CD1c-positive myeloid dendritic cell (primary cell): ENCODE measurements around the gene SDHD.
"Not testable (repeated sequence)": the region's sequence is repeated elsewhere in the genome, so short reads cannot be mapped to it uniquely, and the experiment has no call there.

Experiments used
- DNase-seq: peaks from one replicate; pipeline ENCODE4 v3.0.0-alpha.2; 2016; ENCODE audit errors: extremely low spot score

The SDHD gene

GRCh38 chr11:112086422-112087191 is at the start of gene SDHD, which contains the start of gene TIMM8B:
SDHD (plus strand) TSS chr11:112086873; CDS start chr11:112086908, 35 bp downstream.
TIMM8B (minus strand) TSS chr11:112086756; CDS start chr11:112086723, 33 bp downstream.
- peak; percentile 99 for DNase-seq

GRCh38 chr11:112037527-112037926 is 49.1 kb upstream of the SDHD start:
- DNase-seq: no peak

- DNase-seq: no peak
These were observed 44.3 kb upstream of the SDHD start for GRCh38 chr11:112042161-112042960.

DNA sequence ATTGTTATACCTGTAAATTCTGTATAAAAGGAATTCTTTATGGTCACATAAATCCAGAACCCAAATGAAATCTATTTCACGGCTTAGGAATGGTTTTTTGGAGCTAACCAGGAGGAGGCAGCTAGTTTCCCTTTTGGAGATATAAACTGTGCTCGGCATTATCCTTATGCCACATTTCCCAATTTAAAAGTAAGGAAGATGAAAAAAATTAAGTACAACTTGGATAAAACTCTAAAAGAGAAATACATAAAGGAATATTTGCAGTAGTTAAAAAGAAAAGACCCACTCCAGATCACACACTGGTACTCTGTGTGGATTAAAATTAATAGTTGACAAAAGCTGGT is 43.7 kb upstream of the SDHD start:
- DNase-seq: no peak

DNA sequence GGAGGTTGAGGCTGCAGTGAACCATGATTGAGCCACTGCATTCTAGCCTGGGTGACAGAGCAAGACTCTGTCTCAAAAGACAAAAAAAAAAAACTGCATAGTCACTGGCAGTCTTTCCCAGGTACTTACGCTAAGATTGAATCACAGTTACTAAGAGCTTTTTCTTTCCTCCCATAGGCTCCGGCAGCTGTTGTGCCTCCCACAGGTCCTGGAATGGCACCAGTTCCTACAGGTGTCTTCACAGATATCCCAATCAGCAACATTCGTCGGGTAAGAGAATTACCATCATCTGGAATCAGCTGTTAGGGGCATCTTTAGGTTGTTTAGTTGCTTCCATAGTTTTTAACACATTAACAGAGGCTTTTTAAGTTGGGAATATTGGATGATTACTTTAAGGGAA is 41.7 kb upstream of the SDHD start:
- DNase-seq: no peak

DNA sequence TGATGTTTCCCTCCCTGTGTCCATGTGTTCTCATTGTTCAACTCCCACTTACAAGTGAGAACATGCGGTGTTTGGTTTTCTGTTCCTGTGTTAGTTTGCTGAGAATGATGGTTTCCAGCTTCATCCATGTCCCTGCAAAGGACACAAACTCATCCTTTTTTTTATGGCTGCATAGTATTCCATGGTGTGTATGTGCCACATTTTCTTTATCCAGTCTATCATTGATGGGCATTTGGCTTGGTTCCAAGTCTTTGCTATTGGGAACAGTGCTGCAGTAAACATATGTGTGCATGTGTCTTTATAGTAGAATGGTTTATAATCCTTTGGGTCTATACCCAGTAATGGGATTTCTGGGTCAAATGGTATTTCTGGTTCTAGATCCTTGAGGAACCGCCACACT is 40.0 kb upstream of the SDHD start:
- not testable (repeated sequence) for DNase-seq

- DNase-seq: not testable (repeated sequence)
These were observed 38.4 kb upstream of the SDHD start for GRCh38 chr11:112048256-112048655.

- no peak for DNase-seq
These were observed 36.9 kb upstream of the SDHD start for GRCh38 chr11:112049777-112050176.

- no peak for DNase-seq
These were observed 36.0 kb upstream of the SDHD start for GRCh38 chr11:112050721-112051120.

DNA sequence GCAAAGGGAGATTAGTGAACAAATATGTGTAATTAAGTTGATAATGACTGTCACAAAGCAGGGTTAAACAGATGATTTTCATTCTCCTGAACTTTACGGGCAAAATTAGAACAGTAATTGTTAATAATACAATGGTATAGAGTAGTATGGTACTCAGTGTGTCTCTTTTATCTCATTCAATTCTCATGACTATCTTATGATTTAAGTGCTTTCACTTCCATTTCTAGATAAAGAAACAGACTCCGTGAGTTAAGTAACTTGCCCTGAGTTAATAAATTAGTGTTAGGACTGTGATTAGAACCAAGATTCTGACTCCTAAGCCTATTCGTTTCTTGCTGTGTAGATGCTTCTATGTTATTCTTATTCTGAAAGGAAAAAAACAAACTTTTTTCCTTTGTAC is 34.9 kb upstream of the SDHD start:
- no peak for DNase-seq

- DNase-seq: no peak
These were observed 29.5 kb upstream of the SDHD start for GRCh38 chr11:112057170-112057569.

- no peak for DNase-seq
These were observed 28.6 kb upstream of the SDHD start for GRCh38 chr11:112058103-112058502.

DNA sequence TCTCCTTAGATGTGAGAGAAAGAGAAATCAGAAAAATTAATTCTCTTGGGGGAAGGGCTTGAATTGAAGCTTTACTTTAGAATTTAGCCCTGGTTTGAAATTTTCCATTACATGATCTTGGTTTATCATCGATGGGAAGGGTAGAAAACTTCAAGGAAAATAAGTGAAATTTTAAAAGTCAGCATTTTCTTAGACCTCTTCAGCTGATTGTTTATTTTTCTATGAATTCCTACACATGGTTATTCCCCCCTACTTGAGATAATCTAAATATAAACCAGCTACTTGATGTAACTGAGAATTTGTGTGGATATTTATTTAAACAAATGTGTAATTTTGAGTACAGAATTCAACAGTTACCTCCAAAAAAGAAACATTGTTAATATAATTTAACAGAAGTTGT is 23.8 kb upstream of the SDHD start:
- DNase-seq: no peak

DNA sequence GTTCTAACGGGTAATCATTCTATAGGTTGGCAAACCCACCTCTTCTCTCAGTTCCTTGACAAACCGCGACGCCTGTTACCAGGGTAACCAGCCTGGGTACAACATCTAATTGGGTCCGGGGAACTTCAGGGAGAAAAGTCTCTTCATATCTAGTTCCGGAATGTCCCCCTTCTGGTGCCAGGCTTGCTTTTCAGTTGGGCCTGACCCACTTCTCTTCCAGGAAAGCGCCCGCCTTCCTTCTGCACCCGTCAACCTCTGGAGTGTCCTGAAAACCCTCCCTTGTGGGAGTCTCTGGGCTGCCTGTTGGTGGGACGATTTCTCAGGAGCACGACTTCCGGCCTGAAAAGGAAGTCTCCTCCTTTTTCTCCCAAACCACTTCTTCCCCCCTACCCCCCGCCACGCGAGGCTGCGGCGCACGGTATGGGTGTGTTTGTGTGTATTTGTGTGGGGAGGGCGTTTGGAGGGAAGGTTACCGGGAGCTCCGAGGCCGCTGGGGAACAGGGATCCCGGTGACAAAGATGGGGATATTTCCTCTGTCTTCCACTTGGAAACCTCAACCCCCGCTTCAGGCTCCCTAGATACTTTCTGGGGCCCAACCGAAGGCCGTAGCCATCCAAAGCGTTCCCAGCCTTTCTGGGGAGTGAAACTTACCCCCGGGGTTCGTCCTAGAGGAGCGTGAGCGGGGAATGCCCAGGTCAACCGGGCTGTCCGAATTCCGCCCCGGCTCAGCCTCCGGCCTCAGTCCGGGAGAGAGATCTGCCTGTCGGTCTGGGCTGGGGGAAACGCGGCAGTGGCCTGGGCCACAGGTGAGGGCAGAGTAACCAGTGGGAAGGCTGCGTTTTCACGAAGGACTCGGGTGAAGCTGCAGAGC is 12.5 kb upstream of the SDHD start, which contains the start of the genes NKAPD1 and PIH1D2:
Gene NKAPD1, plus strand, starts transcription at position 359 of the 871 bp plus-strand sequence. CDS start 1,276 bp downstream, outside the sequence.
Gene PIH1D2, minus strand, starts transcription at position 77 of the 871 bp plus-strand sequence. CDS start 843 bp downstream, outside the sequence.
- DNase-seq: peak; percentile 95

DNA sequence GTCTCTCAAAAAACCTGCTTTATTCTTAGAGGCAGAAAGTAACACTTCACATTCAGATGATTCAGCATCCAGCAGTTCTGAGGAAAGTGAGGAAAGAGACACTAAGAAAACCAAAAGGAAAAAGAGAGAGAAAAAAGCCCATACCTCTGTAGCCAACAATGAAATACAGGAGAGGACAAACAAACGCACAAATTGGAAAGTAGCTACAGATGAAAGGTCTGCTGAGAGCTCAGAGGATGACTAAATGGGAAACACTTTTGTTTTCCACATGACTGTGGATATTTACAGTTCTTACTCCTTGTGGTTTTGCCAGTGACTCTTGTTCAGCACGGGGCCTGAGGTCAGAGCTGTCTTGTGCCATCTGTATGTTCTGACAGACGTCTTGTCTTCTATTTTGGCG is 3.9 kb upstream of the SDHD start:
- DNase-seq: no peak

GRCh38 chr11:112085822-112086421 is 751 bp upstream of the SDHD start:
- peak; percentile 14 for DNase-seq

DNA sequence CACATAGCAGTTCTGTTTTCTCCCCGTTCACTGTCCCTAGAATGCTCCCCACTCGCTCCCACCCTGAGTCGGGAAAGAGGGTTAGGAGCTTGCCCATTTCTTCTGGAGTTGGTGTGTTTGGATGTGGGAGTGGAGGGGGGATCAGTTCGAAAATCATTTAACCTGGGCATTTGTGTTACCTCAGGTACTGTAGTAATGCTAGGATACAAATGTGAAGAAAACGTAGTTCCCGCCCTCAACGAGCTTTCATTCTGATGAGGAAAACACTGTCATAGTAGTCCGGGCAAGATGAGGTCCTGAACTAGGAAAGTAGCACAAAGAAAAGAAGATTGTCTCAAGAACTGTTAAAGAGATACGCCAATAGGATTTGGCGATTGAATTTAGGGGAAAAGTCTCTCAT is 539 bp downstream of the SDHD start:
- DNase-seq: no peak

DNA sequence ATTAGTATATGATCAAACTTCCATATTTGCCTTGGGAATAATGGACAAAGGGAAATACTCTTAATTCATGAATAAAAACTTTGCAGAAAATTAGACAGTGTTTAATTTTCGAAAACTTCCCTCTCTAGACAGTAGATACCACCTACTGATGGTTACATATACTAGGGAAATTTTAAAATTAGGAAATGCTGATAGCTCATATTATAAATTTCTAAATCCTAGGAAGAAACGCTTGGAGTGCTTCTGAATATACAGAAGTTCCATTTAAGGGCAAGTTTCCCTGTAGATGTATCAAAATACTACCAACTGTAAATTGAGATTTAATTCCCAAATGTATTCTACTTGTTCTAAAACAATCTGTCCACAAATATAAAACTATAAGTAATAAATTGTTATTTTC is 8.6 kb downstream of the SDHD start:
- DNase-seq: not testable (repeated sequence)

DNA sequence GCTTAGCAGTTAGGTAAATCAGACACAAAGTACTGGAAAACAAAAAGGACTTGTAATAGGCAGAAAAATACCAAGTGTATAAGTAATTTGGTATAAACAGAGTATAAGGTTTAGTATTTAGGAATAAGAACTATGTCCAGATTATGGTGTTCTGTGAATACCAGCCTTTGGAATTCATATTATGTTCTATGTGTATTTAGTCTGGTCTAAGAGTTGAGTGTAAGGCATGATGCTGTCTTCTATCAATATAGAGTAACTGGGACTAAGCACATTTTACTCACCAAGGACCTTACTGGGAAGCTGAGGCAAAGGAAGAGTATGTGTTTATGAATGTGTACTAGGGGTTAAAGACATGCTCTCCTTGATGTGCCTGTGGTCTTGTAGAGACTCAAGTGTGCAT is 9.5 kb downstream of the SDHD start:
- DNase-seq: no peak

DNA sequence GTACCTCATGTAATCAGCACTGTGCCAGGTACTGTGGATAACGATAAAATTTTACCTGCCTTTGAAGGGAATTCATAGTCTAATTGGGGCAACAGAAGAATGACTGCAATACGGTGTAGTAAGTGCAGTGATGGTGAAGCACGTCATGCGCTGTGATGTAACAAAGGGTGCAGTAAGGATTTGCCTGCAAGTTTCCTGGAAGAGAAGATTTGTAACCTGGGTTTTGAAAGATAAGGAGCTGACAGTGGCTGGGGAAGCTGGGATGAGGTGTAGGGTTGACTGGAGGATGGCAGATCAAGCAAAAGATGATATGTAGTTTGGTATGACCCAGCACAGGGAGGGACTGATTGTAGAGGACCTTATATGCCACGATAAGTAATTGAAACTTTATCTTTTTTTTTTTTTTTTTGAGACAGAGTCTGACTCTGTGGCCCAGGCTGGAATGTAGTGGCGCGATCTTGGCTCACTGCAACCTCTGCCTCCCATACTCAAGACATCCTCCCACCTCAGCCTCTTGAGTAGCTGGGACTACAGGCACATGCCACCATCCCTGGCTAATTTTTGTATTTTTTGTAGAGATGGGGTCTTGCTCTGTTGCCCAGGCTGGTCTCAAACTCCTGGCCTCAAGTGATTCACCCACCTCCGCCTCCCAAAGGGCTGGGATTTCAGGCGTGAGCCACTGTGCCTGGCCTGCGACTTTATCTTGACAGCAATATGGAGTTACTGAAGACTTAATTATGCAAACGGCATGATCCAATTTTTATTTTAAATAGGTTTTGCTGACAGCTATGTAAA is 11.3 kb downstream of the SDHD start:
- no peak for DNase-seq

GRCh38 chr11:112100462-112100861 is 13.8 kb downstream of the SDHD start:
- no peak for DNase-seq
